Embryonic facial prominence (tissue), 1 donor: ENCODE results near the gene FAM13A.
"Not testable (repeated sequence)": the region's sequence is repeated elsewhere in the genome, so short reads cannot be mapped to it uniquely, and the experiment has no call there.

Source experiments
- DNase-seq: peaks from one replicate; pipeline ENCODE4 v3.0.0-alpha.2; 2016; ENCODE audit errors: extremely low spot score

Gene FAM13A

DNA sequence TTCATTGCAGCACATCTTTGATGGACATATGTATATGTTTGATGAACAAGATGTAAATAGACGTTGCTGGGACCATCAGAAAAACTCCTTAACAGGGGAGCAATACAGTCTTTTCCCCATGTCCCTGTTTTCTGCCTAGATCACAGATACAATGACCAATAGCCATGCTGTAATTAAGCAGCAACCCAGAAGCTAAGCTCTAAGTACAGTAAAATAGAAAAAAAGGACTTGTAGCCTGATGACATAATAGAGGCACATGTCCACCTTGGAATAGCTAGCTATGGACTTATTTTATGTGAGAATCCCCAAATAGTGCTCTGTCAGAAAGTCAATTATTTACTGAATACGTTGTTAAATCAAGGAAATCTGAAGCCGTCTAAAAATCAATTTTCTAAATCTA is 14.9 kb downstream of the FAM13A start:
- no peak for DNase-seq

DNA sequence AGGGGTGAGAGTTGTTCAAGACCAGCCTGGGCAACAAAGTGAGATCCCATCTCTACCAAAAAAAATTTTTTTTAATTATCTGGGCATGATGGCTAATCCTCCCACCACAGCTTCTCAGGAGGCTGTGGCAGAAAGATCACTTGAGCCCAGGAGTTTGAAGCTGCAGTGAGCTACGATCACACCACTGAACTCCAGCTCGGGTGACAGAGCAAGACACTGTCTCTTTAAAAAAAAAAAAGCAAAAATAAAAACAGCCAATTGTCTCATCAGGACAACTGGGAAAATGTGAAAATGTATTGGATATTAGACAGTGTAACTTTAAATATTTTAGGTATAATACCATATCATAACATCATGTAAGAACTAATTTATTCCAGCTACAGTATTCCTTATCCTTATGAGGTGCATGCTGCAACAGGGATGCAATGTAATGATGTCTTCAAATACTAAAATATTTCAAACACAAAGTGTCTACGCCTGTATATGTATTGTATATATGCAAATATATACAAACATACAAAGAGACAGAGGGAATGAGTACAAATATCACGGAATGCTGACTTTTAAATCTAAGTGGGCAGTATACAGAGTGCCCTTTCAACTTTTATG is 17.2 kb downstream of the FAM13A start:
- no peak for DNase-seq

DNA sequence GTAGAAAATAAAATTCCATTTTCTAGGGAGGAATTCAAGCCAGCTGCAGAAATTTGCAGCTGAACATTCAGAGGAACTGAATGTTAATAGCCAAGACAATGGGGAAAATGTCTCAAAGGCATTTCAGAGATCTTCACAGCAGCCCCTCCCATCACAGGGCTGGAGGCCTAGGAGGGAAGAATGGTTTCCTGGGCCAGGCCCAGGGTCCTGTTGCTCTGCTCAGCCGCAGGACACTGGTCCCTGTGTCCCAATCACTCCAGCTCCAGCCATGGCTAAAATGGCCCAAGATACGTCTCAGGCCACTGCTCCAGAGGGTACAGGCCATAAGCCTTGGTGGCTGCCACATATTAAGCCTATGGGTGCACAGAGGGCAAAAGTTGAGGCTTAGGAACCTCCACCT is 20.4 kb downstream of the FAM13A start:
- no peak for DNase-seq

DNA sequence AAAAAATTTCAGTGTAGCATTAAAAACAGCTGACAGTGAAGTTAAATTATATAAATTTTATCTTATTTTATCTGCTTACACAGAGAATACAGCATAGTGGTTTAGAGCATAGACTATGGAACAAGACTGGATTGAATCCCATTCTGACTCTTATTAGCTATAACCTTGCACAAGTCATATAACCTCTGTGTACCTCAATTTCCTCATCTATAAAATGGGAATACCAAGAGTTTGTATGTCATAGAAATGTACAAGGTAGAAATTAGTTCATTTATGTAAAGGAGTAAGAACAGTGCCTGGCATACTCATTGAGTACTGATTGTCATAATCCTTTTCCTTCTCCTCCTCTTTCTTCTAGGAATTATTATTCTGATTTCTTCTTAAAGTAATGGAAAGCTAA is 25.7 kb downstream of the FAM13A start:
- DNase-seq: no peak

DNA sequence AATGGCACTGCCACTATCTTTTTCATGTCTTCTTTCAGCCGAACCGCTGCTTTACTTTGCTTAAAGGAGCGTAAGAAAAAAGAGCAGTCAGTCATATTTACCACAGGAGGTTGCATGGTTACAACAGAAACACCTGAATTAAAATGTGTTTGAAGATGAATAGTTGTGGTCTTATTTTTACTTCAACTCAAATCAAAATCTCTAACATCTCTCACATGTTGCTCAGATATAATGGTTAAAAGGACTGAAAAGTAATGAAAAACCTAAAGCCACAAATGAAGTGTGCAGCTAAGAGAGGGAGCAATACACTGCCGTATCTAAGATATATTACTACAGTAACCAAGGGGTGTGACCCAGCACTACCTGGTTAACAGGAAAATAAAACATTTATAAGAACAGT is 27.4 kb downstream of the FAM13A start:
- no peak for DNase-seq

DNA sequence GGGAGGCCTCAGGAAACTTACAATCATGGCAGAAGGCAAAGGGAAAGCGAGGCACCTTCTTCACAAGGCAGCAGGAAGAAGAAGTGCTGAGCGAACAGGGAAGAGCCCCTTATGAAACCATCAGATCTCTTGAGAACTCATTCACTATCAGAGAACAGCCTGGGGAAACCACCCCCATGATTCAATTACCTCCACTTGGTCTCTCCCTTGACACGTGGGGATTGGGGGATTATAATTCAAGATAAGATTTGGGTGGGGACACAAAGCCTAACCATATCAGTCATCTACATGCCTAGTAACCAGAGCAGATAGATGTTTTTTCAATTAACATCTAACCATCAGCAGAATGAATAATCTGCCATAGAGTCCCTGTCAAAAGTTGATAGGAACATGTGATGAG is 30.4 kb downstream of the FAM13A start:
- DNase-seq: no peak

DNA sequence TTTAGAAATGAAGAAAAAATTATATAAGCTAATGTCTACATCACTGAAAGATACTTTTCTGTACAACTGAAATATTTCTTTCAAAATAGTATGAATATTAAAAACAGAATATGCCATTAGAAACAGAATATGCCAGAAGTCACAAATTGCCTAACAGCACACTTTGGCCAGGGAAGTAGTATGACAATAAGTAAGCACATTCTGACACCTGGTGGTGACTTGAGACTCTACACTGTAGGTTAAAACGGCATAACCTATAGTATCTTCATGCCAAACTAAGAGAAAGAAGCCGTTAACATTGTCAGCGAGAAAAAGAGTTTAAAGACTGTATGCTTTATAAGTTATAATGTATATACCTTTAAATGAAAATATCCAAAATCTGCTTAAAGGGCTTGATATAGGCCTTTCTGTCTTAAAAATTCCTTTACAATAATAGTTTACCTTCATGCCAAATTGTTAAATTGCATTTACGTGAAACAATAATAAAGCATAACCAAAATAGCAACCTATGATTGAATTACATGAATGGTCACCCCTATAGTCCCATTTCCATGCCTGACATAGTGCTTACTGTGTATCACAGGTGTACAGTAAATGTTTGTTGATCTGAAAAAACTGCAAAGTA is 32.8 kb downstream of the FAM13A start:
- peak; percentile 76 for DNase-seq

GRCh38 chr4:89023140-89023539 is 33.8 kb downstream of the FAM13A start:
- DNase-seq: no peak

- no peak for DNase-seq
Observed at GRCh38 chr4:89022426-89023128, 34.4 kb downstream of the FAM13A start.

- DNase-seq: no peak
Observed at GRCh38 chr4:89021684-89022083, 35.3 kb downstream of the FAM13A start.

- DNase-seq: no peak
Observed at GRCh38 chr4:89021062-89021461, 35.9 kb downstream of the FAM13A start.

- DNase-seq: not testable (repeated sequence)
Observed at GRCh38 chr4:89014897-89015296, 42.1 kb downstream of the FAM13A start.

- no peak for DNase-seq
Observed at GRCh38 chr4:89009761-89010369, 47.1 kb downstream of the FAM13A start.

GRCh38 chr4:89009115-89009514 is 47.9 kb downstream of the FAM13A start:
- no peak for DNase-seq

- no peak for DNase-seq
Observed at GRCh38 chr4:89008166-89008565, 48.8 kb downstream of the FAM13A start.

DNA sequence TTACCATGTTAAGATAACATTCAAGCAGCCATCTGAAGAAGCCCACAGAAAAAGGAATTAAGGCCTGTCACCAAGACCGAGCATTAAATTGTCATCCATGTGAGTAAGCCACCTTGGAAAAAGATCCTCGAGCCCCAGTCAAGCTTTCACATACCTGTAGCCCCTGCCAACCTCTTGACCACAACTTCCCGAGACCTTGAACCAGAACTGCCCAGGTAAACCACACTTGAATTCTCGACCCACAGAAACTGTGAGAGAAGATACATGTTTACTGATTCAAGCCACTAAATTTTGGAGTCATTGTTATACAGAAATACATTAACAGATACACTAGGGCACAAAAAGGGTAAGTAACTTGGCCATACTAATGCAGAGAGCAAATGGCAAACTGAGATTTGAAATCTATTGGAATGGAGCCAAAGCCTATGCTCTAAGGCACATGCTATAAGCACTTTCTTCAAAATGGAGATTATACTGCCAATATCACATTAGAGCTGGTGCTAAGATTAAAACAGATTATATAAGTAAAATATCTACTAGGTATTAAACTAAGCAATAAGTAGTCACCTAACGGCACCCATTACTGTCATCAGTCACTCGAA is 49.5 kb downstream of the FAM13A start:
- DNase-seq: no peak

- no peak for DNase-seq
Observed at GRCh38 chr4:89006307-89006706, 50.7 kb downstream of the FAM13A start.

- not testable (repeated sequence) for DNase-seq
Observed at GRCh38 chr4:89005066-89005465, 51.9 kb downstream of the FAM13A start.

- DNase-seq: no peak
Observed at GRCh38 chr4:89001647-89002445, 55.1 kb downstream of the FAM13A start.

DNA sequence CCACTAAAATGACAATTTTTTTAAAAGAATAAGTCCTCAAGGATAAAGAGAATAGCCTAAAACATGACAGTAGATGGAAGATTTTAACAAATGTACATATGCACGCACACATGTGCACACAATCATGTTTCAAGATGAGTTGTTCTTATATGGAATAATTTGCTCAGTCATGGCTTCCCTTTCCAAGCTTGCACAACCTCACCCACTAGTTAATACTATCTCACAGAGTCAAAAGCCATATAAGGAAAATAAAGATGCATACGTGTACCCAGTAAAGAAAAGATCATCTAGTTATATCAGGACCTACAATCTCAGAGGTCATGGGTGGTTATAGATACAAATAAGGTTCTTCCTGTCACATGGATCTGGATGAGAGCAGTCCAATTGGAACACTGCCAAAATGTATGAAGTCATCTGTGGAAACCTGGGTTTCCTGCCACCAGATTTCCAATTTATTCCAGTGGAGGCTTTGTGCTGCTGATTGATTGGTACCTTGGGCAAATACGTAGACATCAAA is 56.1 kb downstream of the FAM13A start:
- DNase-seq: no peak

- DNase-seq: no peak
Observed at GRCh38 chr4:89000382-89000781, 56.6 kb downstream of the FAM13A start.
